ENCODE results near the gene TAF9B.
"Not testable (repeated sequence)": the region's sequence is repeated elsewhere in the genome, so short reads cannot be mapped to it uniquely, and the experiment has no call there.

Gene TAF9B

DNA sequence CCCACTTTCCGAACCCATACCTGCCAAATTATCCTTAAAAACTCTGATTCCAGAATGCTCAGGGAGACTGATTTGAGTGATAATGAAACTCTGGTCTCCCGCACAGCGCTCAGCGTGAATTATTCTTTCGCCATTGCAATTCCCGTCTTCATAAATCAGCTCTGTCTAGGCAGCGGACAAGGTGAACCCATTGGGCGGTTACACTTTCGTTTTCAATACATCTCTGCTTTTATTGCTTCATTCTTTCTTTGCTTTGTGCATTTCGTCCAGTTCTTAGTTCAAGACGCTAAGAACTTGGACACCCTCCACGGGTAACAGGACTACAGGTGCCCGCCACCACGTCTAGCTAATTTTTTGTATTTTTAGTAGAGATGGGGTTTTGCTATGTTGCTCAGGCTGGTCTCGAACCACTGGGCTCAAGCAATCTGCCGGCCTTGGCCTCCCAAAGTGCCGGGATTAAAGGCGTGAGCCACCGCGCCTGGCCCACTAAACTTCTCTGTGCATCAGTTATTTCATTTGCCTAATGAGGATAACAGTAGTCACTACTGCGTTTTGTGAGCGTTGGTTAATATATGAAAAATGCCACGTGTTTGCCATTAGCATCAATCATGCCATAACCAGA is 36.3 kb downstream of the TAF9B start:
- in situ Hi-C loops (cut with HindIII; ENCODE audit: low sequenced_read_pairs): no loop called here
- TF ChIP-seq, protein P1, sequence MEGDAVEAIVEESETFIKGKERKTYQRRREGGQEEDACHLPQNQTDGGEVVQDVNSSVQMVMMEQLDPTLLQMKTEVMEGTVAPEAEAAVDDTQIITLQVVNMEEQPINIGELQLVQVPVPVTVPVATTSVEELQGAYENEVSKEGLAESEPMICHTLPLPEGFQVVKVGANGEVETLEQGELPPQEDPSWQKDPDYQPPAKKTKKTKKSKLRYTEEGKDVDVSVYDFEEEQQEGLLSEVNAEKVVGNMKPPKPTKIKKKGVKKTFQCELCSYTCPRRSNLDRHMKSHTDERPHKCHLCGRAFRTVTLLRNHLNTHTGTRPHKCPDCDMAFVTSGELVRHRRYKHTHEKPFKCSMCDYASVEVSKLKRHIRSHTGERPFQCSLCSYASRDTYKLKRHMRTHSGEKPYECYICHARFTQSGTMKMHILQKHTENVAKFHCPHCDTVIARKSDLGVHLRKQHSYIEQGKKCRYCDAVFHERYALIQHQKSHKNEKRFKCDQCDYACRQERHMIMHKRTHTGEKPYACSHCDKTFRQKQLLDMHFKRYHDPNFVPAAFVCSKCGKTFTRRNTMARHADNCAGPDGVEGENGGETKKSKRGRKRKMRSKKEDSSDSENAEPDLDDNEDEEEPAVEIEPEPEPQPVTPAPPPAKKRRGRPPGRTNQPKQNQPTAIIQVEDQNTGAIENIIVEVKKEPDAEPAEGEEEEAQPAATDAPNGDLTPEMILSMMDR (IDR thresholded peaks at IDR 0.05; ENCODE audit: low read depth, low read length, missing control alignments): no peak
- no peak for DNase-seq (ENCODE audit: low read depth)
- peak overlapping the region; percentile 83 for H3K4me3 ChIP-seq (ENCODE audit: low read depth, low read length)

DNA sequence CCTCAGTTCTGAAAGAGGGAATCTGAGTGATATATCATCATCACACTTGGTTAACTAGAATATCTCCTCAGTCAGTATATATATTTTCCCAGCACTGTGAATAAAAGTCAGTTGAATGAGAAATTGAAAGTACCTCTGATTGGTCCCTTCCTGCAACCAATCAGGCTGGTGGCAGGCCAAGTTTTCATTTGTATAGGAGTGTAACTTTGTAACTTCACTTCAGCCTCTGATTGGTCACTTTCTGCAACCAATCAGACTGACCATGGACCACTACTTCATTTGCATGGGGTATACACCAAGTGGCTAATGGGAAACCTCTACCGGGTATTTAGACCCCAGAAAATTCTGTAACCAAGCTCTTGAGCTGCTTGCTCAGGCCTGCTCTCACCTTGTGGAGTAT is 37.4 kb downstream of the TAF9B start:
- no peak for DNase-seq (ENCODE audit: low read depth)
- no peak overlapping the region for H3K4me3 ChIP-seq (ENCODE audit: low read depth, low read length)
- TF ChIP-seq, protein P1 (IDR thresholded peaks at IDR 0.05; ENCODE audit: low read depth, low read length, missing control alignments): no peak
- in situ Hi-C loops (cut with HindIII; ENCODE audit: low sequenced_read_pairs): no loop called here

DNA sequence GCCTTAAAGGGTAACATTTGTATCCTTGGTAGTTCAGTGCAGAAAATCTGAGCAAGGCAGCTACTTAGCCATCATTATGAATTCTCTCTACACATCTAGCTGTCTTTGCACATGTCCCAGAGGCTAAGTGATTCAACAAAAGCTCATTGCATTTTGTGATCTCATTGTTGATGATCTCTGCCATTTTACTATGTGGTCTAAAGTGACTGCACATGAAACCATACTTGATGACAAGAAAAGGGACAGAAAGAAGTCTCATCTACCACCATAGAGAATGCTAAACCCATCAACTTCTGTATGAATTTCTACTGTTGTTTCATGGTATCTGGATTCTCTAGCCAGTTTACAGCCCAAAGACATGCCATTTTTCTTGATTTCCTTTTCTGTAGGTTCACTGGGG is 41.3 kb downstream of the TAF9B start:
- H3K4me3 ChIP-seq (ENCODE audit: low read depth, low read length): no peak overlapping the region
- in situ Hi-C loops (cut with HindIII; ENCODE audit: low sequenced_read_pairs): no loop called here
- DNase-seq (ENCODE audit: low read depth): no peak
- TF ChIP-seq, protein P1 (IDR thresholded peaks at IDR 0.05; ENCODE audit: low read depth, low read length, missing control alignments): no peak

DNA sequence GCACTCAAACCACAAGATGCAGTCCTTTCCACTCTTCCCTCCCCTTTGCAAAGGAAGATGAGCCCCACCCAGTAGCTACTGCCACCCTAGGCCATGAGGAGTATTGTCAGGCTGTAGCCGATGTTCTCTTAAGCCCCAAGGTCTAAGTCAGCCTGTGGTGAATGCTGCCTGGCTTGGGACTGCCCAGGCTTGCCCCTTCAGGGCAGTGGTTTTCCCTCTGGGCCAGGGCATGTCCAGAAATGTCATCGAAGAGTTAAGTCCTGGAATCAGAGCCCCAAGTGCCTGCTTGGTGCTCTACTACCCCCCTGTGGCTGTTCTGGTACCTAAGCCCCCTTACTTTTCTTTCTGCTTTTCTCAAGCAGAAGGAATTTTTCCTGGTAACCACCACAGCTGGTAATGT is 47.2 kb downstream of the TAF9B start:
- TF ChIP-seq, protein P1 (IDR thresholded peaks at IDR 0.05; ENCODE audit: low read depth, low read length, missing control alignments): peak; percentile 52
- peak; percentile 19 for DNase-seq (ENCODE audit: low read depth)
- H3K4me3 ChIP-seq (ENCODE audit: low read depth, low read length): no peak overlapping the region
- in situ Hi-C loops (cut with HindIII; ENCODE audit: low sequenced_read_pairs): no loop called here

DNA sequence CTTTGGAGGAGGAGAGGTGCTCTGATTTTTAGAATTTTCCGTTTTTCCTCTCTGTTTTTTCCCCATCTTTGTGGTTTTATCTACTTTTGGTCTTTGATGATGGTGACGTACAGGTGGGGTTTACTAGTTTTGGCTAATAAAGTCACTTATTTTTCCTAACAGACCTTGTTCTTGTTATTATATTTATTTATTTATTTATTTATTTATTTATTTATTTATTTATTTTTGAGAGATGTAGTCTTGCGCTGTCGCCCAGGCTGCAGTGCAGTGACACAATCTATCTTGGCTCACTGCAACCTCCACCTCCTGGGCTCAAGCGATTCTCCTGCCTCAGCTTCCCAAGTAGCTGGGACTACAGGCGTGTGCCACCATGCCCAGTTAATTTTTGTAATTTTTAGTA is 58.0 kb downstream of the TAF9B start:
- in situ Hi-C loops (cut with HindIII; ENCODE audit: low sequenced_read_pairs); DNase-seq (ENCODE audit: low read depth); H3K4me3 ChIP-seq (ENCODE audit: low read depth, low read length): not testable (repeated sequence)

Measured in astrocyte of the cerebellum (primary cell).